CD4-positive, alpha-beta T cell treated with Interferon gamma for 1 hour (primary cell): Measurements from ENCODE around the gene VPS29.

Source experiments
- DNase-seq: peaks from one replicate; pipeline ENCODE4 v3.0.0-alpha.2; 2020

VPS29 gene

DNA sequence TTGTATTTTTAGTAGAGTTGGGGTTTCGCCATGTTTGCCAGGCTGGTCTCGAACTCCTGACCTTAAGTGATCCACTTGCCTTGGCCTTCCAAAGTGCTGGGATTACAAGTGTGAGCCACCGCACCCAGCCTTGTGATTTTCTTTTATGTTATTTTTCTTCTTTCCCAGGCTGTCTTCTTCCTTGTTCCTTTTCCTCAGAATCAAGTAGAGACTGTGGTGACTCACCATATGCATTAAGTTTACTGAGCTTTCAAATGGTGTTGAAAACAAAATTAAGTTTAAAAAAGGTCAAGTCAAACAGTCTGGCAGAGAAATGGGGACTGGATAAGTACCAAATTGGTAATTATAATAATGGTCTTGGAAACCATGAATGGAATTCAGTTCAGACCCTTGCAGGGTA is 57.5 kb downstream of the VPS29 start:
- DNase-seq, result no peak
